T-helper 17 cell (primary cell): ENCODE results near the gene CCDC9. TPM values are rescaled to one million over a fixed set of nuclear protein-coding genes. Genes with fewer than 3 reads are reported as not detected.
A peak's percentile ranks its signal among the peaks of the same experiment; 100 is the strongest.
"Not testable (repeated sequence)": the region's sequence is repeated elsewhere in the genome, so short reads cannot be mapped to it uniquely, and the experiment has no call there.

ENCODE experiments used
- ATAC-seq: fragments of 150-1000 bp; cut with Tn5 transposase; 2 replicates; pipeline ENCODE4 v1.10.0; 2021; ENCODE audit warnings: mild to moderate bottlenecking, moderate library complexity
- DNase-seq, 3 donors: peaks; one replicate each; pipeline versions ENCODE4 v3.0.0 to v3.0.0-alpha.2; 2020 to 2021
- H3K9me3 ChIP-seq: one replicate; pipeline ENCODE4 v1.7.0; 2013; ENCODE audit warnings: low read length, mild to moderate bottlenecking; ENCODE audit not compliant: control insufficient read depth, poor library complexity, severe bottlenecking
- H3K27ac Mint-ChIP-seq: one replicate; pipeline ENCODE4 v1.8.0; 2022; ENCODE audit warnings: mild to moderate bottlenecking, moderate library complexity, mixed read lengths
- H3K27me3 Mint-ChIP-seq: one replicate; pipeline ENCODE4 v1.8.0; 2022; ENCODE audit warnings: mixed read lengths
- H3K36me3 Mint-ChIP-seq: one replicate; pipeline ENCODE4 v1.8.0; 2022; ENCODE audit warnings: low read depth, mixed read lengths
- H3K4me1 Mint-ChIP-seq: one replicate; pipeline ENCODE4 v1.8.0; 2022; ENCODE audit warnings: mild to moderate bottlenecking, mixed read lengths
- H3K4me3 Mint-ChIP-seq: one replicate; pipeline ENCODE4 v1.8.0; 2022; ENCODE audit warnings: mild to moderate bottlenecking, moderate library complexity, mixed read lengths
- total RNA-seq, 4 donors: library from RNA in 2 of 4; stranded (reverse) in 2 of 4; gene quantifications; one replicate each; pipeline ENCODE4 v1.2.3 and lab custom pipeline; 2022 to 2026

Gene CCDC9
- total RNA-seq, 2 donors from 2014 or later, result 35.6 to 53.7 TPM

DNA sequence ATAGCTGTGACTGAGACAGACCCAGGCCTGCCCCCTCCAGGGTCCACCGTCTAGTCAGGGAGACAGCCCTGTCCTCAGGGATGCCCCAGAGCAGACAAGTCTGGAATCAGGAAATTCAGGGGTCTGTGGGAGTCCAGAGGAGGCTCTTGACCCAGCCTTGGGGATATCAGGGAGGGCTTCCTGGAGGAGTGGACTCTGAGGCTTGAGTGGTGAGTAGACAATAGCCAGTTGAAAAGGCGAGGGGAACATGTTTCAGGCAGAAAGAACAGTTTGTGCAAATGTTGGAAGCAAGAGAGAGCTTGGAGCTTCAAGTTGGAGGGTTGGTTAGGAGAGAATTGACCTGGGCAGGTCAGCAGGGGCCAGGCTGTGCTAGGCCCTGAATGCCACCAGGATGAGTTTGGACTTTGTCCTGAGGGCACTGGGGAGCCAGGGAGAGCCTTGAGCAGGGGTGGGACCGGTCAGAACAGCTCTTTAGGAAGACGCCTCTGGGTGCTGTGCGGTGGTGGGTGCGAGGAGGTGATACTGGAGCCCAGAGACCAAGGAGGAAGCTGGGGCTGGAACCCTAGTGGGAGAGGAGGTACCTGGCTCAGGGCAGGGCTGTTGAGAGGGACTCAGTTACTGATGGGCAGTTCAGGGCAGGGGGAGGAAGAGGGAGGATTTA is 2.7 kb downstream of the CCDC9 start:
- no peak for ATAC-seq
- DNase-seq, result no peak
- Mint-ChIP-seq H3K4me1 (peaks cover 39% of the 10 kb centered on the region), H3K4me3 (peak overlapping the region; percentile 45), H3K36me3 (peaks cover 14% of the 10 kb centered on the region), H3K27ac (peak overlapping the region; percentile 80), H3K27me3 (no peaks in the 10 kb centered on the region)
- H3K9me3 ChIP-seq, result no peaks in the 10 kb centered on the region

DNA sequence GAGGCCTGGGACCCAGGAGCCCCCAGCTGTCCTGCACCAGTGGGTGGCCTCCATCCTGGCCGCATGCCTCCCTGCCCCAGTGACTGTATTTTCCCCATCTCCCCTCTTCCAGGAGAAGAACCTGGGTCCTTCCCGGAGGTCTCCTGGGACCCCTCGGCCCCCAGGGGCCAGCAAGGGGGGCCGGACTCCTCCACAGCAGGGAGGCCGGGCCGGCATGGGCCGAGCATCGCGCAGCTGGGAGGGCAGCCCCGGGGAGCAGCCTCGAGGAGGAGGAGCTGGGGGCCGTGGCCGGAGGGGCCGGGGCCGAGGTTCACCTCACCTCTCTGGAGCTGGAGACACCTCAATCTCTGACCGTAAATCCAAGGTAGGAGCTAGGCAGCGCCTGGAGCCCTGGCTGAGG is 4.2 kb downstream of the CCDC9 start:
- Mint-ChIP-seq H3K36me3 (peaks cover 14% of the 10 kb centered on the region), H3K27ac (no peak overlapping the region)
- no peak for DNase-seq

DNA sequence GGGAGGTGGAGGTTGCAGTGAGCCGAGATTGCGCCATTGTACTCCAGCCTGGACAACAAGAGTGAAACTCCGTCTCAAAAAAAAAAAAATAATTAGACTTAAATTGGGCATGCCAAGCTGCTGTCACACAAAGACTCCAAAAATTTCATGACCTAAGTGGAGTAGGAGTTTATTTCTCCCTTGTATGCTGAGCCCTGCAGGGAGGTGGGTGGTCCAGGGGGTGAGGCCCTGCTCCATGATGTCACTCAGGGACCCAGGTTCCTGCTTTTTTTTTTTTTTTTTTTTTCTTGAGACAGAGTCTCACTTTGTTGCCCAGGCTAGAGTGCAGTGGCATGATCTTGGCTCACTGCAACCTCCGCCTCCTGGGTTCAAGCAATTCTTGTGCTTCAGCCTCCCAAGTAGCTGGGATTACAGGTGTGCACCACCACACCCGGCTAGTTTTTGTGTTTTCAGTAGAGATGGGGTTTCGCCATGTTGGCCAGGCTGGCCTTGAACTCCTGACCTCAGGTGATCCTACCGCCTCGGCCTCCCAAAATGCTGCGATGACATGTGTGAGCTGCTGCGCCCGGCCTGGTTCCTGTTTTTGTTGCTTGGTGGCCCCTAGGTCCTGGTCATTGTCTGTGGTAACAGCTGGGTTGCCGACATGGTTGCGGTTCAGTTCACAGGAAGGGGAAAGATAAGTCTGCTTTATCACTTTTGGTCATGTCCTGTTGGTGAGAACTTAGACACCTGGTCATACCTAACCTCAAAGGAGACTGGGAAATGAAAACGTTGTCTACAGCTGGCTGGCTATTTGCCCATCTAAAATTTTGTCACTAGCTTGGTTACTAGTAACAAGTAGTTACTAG is 5.8 kb downstream of the CCDC9 start:
- peak; percentile 42 for ATAC-seq
- Mint-ChIP-seq H3K36me3 (peaks cover 14% of the 10 kb centered on the region), H3K4me1 (peaks cover 30% of the 10 kb centered on the region)
- not testable (repeated sequence) for H3K4me3 Mint-ChIP-seq, DNase-seq, H3K27me3 Mint-ChIP-seq, H3K27ac Mint-ChIP-seq, H3K9me3 ChIP-seq

More for the DNA sequence above, 4.2 kb downstream of the CCDC9 start:
- no peak for ATAC-seq
- no peaks in the 10 kb centered on the region for H3K27me3 Mint-ChIP-seq
- H3K9me3 ChIP-seq, result no peaks in the 10 kb centered on the region
- H3K4me1 Mint-ChIP-seq, result peaks cover 39% of the 10 kb centered on the region
- no peak overlapping the region for H3K4me3 Mint-ChIP-seq

- Mint-ChIP-seq H3K4me1 (peaks cover 11% of the 10 kb centered on the region), H3K4me3 (no peak overlapping the region), H3K27me3 (no peaks in the 10 kb centered on the region), H3K36me3 (peaks cover 8% of the 10 kb centered on the region), H3K27ac (no peak overlapping the region)
- DNase-seq, result no peak
- H3K9me3 ChIP-seq, result no peaks in the 10 kb centered on the region
- no peak for ATAC-seq
These were observed 8.3 kb downstream of the CCDC9 start for GRCh38 chr19:47264629-47265028.

- no peaks in the 10 kb centered on the region for H3K9me3 ChIP-seq
- ATAC-seq (no peak), DNase-seq (no peak)
- Mint-ChIP-seq H3K36me3 (peaks cover 3% of the 10 kb centered on the region), H3K4me3 (peak overlapping the region; percentile 36), H3K27me3 (no peaks in the 10 kb centered on the region), H3K4me1 (no peaks in the 10 kb centered on the region), H3K27ac (no peak overlapping the region)
These were observed 10.1 kb downstream of the CCDC9 start for GRCh38 chr19:47266401-47266941.

- H3K9me3 ChIP-seq, result no peaks in the 10 kb centered on the region
- DNase-seq (no peak), ATAC-seq (no peak)
- peaks cover 3% of the 10 kb centered on the region for H3K36me3 Mint-ChIP-seq
- peak overlapping the region; percentile 14 for H3K27ac Mint-ChIP-seq
- peaks cover 2% of the 10 kb centered on the region for H3K4me1 Mint-ChIP-seq
- no peak overlapping the region for H3K4me3 Mint-ChIP-seq
- H3K27me3 Mint-ChIP-seq, result no peaks in the 10 kb centered on the region
These were observed 11.0 kb downstream of the CCDC9 start for GRCh38 chr19:47267350-47267759.

- Mint-ChIP-seq H3K4me1 (peaks cover 9% of the 10 kb centered on the region), H3K4me3 (no peak overlapping the region), H3K27me3 (no peaks in the 10 kb centered on the region), H3K36me3 (peaks cover 3% of the 10 kb centered on the region), H3K27ac (no peak overlapping the region)
- ATAC-seq (no peak), DNase-seq (no peak)
- no peaks in the 10 kb centered on the region for H3K9me3 ChIP-seq
These were observed 11.7 kb downstream of the CCDC9 start for GRCh38 chr19:47268028-47268427.

DNA sequence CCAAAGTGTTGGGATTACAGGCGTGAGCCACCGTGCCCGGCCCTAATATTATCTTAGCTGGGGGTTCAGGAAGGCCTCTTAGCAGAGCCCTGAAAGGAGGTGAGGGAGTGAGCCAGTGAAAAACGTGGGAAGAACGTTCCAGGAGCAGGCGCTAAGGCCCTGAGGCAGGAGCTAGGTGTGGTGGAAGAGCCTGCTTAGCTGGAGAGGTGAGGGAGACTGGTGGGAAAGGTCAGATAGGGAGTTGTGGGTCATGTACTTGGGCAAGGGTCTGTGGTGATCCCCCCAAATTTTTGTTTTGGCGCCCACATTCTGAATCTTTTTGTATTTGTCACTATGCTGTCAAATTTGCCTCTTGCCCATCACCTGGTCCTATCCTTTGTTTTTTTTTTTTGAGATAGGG is 13.3 kb downstream of the CCDC9 start:
- H3K4me1 Mint-ChIP-seq, result peaks cover 9% of the 10 kb centered on the region
- H3K36me3 Mint-ChIP-seq, result peaks cover 3% of the 10 kb centered on the region
- no peak overlapping the region for H3K4me3 Mint-ChIP-seq
- DNase-seq (no peak), ATAC-seq (no peak)
- no peaks in the 10 kb centered on the region for H3K27me3 Mint-ChIP-seq
- no peaks in the 10 kb centered on the region for H3K9me3 ChIP-seq
- no peak overlapping the region for H3K27ac Mint-ChIP-seq

GRCh38 chr19:47270408-47270807 is 14.1 kb downstream of the CCDC9 start:
- Mint-ChIP-seq H3K36me3 (peaks cover 3% of the 10 kb centered on the region), H3K27ac (no peak overlapping the region), H3K4me3 (no peak overlapping the region), H3K4me1 (peaks cover 10% of the 10 kb centered on the region), H3K27me3 (no peaks in the 10 kb centered on the region)
- DNase-seq (no peak), ATAC-seq (no peak)
- H3K9me3 ChIP-seq, result no peaks in the 10 kb centered on the region

- ATAC-seq, result no peak
- H3K36me3 Mint-ChIP-seq, result peaks cover 3% of the 10 kb centered on the region
- no peak for DNase-seq
- peaks cover 16% of the 10 kb centered on the region for H3K4me1 Mint-ChIP-seq
- no peaks in the 10 kb centered on the region for H3K27me3 Mint-ChIP-seq
- no peak overlapping the region for H3K4me3 Mint-ChIP-seq
- H3K9me3 ChIP-seq, result no peaks in the 10 kb centered on the region
- H3K27ac Mint-ChIP-seq, result peak overlapping the region; percentile 97
These were observed 15.6 kb downstream of the CCDC9 start for GRCh38 chr19:47271949-47272348.

- peaks cover 16% of the 10 kb centered on the region for H3K4me1 Mint-ChIP-seq
- peak overlapping the region; percentile 97 for H3K27ac Mint-ChIP-seq
- DNase-seq (peak in 1 of 3 donors; percentile 26), ATAC-seq (no peak)
- no peaks in the 10 kb centered on the region for H3K9me3 ChIP-seq
- H3K36me3 Mint-ChIP-seq, result peaks cover 3% of the 10 kb centered on the region
- peak overlapping the region; percentile 96 for H3K4me3 Mint-ChIP-seq
- no peaks in the 10 kb centered on the region for H3K27me3 Mint-ChIP-seq
These were observed 16.4 kb downstream of the CCDC9 start for GRCh38 chr19:47272448-47273312.

DNA sequence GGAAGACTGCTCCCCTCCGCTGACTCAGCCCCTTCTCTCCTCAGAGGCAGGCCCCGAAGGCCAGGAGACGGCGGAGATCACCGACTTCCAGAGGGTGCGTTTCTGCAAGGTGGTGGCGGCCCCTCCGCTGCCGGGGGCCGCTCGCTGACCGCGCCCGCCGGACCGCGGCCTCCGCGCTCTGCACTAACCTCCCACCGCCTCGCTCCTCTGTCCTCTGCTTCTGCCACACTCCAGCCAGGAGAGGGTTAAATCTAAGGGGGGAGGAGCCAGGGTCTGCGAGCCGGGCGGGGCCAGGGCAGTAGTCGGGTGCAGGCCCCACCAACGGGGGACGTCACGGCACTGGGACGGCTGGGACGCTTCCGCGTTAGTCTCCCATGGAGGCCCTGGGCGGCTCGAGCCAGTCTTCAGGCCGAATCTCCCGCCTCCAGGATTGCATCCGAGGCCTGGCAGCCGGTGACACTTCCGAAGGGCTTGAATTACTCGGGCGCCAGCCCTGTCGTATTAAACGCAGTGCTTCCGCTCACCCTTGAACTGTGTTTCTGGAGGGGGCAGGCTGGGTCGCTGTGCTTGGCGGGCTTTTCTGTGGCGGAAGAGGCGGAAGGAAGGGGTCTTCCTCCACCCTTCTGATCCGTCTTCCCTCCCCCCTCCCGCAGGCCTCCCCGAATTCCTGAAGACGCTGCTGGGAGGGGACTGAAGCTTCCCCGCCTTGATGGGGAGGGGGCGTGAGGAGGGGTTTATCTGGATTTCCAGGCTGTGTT is 17.2 kb downstream of the CCDC9 start:
- H3K27ac Mint-ChIP-seq, result peak overlapping the region; percentile 97
- ATAC-seq (peak; percentile 72), DNase-seq (peak; percentile 81 to 82 (median 82))
- H3K36me3 Mint-ChIP-seq, result peaks cover 3% of the 10 kb centered on the region
- H3K4me3 Mint-ChIP-seq, result peak overlapping the region; percentile 96
- peaks cover 18% of the 10 kb centered on the region for H3K4me1 Mint-ChIP-seq
- no peaks in the 10 kb centered on the region for H3K27me3 Mint-ChIP-seq
- no peaks in the 10 kb centered on the region for H3K9me3 ChIP-seq
